Measurements from ENCODE around the gene MCM7. TPM values are rescaled to one million over a fixed set of nuclear protein-coding genes. Genes with fewer than 3 reads are reported as not detected.

Gene MCM7
- total and polyA plus RNA-seq, 2 of the 13 experiments (the other 11 are each of a cell fraction or from before 2014, with no cell fraction given) = 84.5 to 214 TPM

DNA sequence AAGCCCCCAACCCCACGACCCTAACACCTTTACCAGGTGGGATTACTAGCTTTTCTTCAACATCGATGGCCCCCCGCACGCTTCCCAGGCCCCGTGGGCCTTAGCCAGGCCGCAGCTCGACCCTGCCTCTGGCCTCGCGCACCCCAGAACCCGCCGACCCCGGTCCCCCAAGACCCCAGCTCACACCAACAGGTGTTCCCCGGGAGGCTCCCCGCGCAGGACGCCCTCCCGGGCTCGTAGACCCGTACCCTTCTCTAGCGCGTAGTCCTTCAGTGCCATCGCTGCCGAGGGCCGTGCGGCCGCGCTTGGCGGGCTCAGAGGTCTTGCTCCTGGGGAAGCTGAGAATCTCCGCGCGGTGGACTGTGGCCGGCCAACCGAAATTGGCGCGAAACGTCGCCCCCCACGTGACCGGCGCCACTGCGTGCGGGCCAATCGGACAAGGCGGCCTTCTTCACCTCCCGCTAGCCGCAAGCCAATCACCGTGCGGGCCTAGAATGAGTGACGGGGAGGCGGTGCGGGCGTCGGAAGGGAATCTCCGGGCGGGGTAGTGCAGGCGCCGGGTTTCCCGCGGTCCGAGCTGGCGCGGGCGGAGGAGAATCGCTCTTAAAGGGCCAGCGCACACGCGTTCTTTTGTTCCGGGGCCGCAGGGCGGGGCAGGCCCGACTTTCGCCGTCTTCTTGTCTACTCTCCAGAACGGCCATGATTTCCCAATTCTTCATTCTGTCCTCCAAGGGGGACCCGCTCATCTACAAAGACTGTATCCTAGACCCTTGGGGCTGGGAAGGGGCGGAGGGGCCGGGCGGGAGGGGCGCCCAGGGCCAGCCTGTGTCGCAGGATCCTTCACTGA is at the start of gene MCM7, which contains the start of gene AP4M1 (continued):
- TF ChIP-seq SRY (CRISPR knock-in tag; IDR thresholded peaks at IDR 0.05) (peak; percentile 56), ZNF333 (CRISPR knock-in tag; IDR thresholded peaks at IDR 0.05; ENCODE audit: borderline replicate concordance) (no peak), RBFOX2 (IDR thresholded peaks at IDR 0.05; ENCODE audit: low read depth, low read length) (peak; percentile 78), ZNF207 (IDR thresholded peaks at IDR 0.05; ENCODE audit: borderline replicate concordance) (no peak), SNAI1 (CRISPR knock-in tag; IDR thresholded peaks at IDR 0.05; ENCODE audit: borderline replicate concordance) (peak; percentile 69; the same call in 1 of the 2 replicates), TBP (CRISPR knock-in tag; IDR thresholded peaks at IDR 0.05) (no peak), FLYWCH1 (CRISPR knock-in tag; IDR thresholded peaks at IDR 0.05) (no peak; the same call in 1 of the 2 replicates), NR1H2 (CRISPR knock-in tag; IDR thresholded peaks at IDR 0.05; ENCODE audit: borderline replicate concordance, low read depth) (peak; percentile 33; the same call in 1 of the 2 replicates), ZNF468 (CRISPR knock-in tag; IDR thresholded peaks at IDR 0.05) (no peak), ZNF124 (CRISPR knock-in tag; IDR thresholded peaks at IDR 0.05) (no peak), GPN1 (CRISPR knock-in tag; IDR thresholded peaks at IDR 0.05; ENCODE audit: borderline replicate concordance) (no peak), ZNF354B (CRISPR knock-in tag; IDR thresholded peaks at IDR 0.05) (no peak), ZNF256 (CRISPR knock-in tag; conservative IDR thresholded peaks at IDR 0.05) (no peak; the same call in 1 of the 2 replicates), ZNF136 (CRISPR knock-in tag; IDR thresholded peaks at IDR 0.05; ENCODE audit: low read depth) (no peak), NR2F6 (IDR thresholded peaks at IDR 0.05) (no peak), NR2F6 (CRISPR knock-in tag; IDR thresholded peaks at IDR 0.05) (peak; percentile 7; the same call in 1 of the 2 replicates)
- TF ChIP-seq, protein P1, sequence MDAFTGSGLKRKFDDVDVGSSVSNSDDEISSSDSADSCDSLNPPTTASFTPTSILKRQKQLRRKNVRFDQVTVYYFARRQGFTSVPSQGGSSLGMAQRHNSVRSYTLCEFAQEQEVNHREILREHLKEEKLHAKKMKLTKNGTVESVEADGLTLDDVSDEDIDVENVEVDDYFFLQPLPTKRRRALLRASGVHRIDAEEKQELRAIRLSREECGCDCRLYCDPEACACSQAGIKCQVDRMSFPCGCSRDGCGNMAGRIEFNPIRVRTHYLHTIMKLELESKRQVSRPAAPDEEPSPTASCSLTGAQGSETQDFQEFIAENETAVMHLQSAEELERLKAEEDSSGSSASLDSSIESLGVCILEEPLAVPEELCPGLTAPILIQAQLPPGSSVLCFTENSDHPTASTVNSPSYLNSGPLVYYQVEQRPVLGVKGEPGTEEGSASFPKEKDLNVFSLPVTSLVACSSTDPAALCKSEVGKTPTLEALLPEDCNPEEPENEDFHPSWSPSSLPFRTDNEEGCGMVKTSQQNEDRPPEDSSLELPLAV (CRISPR knock-in tag; conservative IDR thresholded peaks at IDR 0.05; ENCODE audit: low read depth) = no peak
- TF ChIP-seq, protein P2, sequence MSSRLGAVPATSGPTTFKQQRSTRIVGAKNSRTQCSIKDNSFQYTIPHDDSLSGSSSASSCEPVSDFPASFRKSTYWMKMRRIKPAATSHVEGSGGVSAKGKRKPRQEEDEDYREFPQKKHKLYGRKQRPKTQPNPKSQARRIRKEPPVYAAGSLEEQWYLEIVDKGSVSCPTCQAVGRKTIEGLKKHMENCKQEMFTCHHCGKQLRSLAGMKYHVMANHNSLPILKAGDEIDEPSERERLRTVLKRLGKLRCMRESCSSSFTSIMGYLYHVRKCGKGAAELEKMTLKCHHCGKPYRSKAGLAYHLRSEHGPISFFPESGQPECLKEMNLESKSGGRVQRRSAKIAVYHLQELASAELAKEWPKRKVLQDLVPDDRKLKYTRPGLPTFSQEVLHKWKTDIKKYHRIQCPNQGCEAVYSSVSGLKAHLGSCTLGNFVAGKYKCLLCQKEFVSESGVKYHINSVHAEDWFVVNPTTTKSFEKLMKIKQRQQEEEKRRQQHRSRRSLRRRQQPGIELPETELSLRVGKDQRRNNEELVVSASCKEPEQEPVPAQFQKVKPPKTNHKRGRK (CRISPR knock-in tag; IDR thresholded peaks at IDR 0.05) = no peak
- TF ChIP-seq, protein P3, sequence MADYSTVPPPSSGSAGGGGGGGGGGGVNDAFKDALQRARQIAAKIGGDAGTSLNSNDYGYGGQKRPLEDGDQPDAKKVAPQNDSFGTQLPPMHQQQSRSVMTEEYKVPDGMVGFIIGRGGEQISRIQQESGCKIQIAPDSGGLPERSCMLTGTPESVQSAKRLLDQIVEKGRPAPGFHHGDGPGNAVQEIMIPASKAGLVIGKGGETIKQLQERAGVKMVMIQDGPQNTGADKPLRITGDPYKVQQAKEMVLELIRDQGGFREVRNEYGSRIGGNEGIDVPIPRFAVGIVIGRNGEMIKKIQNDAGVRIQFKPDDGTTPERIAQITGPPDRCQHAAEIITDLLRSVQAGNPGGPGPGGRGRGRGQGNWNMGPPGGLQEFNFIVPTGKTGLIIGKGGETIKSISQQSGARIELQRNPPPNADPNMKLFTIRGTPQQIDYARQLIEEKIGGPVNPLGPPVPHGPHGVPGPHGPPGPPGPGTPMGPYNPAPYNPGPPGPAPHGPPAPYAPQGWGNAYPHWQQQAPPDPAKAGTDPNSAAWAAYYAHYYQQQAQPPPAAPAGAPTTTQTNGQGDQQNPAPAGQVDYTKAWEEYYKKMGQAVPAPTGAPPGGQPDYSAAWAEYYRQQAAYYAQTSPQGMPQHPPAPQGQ (CRISPR knock-in tag; IDR thresholded peaks at IDR 0.05; ENCODE audit: borderline replicate concordance) = no peak
- TF ChIP-seq, protein P4, sequence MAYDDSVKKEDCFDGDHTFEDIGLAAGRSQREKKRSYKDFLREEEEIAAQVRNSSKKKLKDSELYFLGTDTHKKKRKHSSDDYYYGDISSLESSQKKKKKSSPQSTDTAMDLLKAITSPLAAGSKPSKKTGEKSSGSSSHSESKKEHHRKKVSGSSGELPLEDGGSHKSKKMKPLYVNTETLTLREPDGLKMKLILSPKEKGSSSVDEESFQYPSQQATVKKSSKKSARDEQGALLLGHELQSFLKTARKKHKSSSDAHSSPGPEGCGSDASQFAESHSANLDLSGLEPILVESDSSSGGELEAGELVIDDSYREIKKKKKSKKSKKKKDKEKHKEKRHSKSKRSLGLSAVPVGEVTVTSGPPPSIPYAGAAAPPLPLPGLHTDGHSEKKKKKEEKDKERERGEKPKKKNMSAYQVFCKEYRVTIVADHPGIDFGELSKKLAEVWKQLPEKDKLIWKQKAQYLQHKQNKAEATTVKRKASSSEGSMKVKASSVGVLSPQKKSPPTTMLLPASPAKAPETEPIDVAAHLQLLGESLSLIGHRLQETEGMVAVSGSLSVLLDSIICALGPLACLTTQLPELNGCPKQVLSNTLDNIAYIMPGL (CRISPR knock-in tag; IDR thresholded peaks at IDR 0.05; ENCODE audit: borderline replicate concordance in 1 of 2, low read depth in 1 of 2) = 0 out of 4 replicates have a peak, but pooled peaks of 1 of the 2 experiments have one; percentile 4
- TF ChIP-seq, protein P5, sequence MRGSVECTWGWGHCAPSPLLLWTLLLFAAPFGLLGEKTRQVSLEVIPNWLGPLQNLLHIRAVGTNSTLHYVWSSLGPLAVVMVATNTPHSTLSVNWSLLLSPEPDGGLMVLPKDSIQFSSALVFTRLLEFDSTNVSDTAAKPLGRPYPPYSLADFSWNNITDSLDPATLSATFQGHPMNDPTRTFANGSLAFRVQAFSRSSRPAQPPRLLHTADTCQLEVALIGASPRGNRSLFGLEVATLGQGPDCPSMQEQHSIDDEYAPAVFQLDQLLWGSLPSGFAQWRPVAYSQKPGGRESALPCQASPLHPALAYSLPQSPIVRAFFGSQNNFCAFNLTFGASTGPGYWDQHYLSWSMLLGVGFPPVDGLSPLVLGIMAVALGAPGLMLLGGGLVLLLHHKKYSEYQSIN (CRISPR knock-in tag; IDR thresholded peaks at IDR 0.05; ENCODE audit: borderline replicate concordance) = no peak

All from HepG2 (cell line).